Esophagus muscularis mucosa (tissue), 3 donors: ENCODE results near the gene SCN8A.

Source experiments
- CTCF ChIP-seq, 3 experiments: fragments of 200-600 bp in 2 of 3; fragments of 450-650 bp in 1 of 3; sonication (generic) in 2 of 3; IDR thresholded peaks; one replicate each; pipeline ENCODE4 v1.5.1; 2017 to 2019; ENCODE audit warnings: antibody characterized with exemption in 3 of 3, mild to moderate bottlenecking in 2 of 3, moderate library complexity in 1 of 3
- POLR2A ChIP-seq: fragments of 450-650 bp; IDR thresholded peaks from one replicate; pipeline ENCODE4 v1.6.1; 2017; ENCODE audit warnings: antibody characterized with exemption, moderate library complexity, mild to moderate bottlenecking, low read depth
- POLR2AphosphoS5 ChIP-seq, 2 donors: sonication (generic); formaldehyde crosslinking; IDR thresholded peaks; one replicate each; pipeline ENCODE4 v1.6.1; 2017; ENCODE audit warnings: antibody characterized with exemption in 2 of 2

- TF ChIP-seq POLR2A, result no peak
- no peak for TF ChIP-seq CTCF (IDR thresholded peaks at IDR 0.05)
- no peak for TF ChIP-seq POLR2AphosphoS5 (IDR thresholded peaks at IDR 0.05)
Measured at GRCh38 chr12:51699219-51699618, 108.2 kb downstream of the SCN8A start.
